Eye (tissue), 1 donor: ENCODE results near the gene LST1.
"Not testable (repeated sequence)": the region's sequence is repeated elsewhere in the genome, so short reads cannot be mapped to it uniquely, and the experiment has no call there.

Experiments
- DNase-seq: peaks from one replicate; pipeline ENCODE4 v3.0.0-alpha.2; 2015

Gene LST1

DNA sequence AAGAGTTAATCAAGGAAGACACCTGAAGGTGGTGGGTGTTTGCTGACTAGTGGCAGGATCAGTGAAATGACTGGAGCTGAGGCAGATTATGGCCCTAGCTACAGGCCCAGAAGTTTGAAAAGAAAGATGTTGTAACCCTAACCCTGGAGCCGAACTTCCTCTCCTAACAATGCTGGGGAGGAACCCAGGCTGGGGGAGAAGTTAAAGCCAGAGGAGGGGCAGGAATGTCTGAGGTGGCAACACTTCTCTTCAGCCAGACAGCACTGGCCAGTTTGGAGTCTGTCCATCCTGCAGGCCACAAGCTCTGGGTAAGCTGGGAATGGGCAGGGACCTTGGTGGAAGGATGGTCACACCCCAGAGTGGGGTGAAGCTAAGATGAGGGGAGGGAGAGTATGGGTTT, at the start of gene LST1:
LST1 (plus strand) TSS at position 270 of the 400 bp plus-strand sequence. CDS start 1,023 bp downstream, outside the sequence.
- no peak for DNase-seq

DNA sequence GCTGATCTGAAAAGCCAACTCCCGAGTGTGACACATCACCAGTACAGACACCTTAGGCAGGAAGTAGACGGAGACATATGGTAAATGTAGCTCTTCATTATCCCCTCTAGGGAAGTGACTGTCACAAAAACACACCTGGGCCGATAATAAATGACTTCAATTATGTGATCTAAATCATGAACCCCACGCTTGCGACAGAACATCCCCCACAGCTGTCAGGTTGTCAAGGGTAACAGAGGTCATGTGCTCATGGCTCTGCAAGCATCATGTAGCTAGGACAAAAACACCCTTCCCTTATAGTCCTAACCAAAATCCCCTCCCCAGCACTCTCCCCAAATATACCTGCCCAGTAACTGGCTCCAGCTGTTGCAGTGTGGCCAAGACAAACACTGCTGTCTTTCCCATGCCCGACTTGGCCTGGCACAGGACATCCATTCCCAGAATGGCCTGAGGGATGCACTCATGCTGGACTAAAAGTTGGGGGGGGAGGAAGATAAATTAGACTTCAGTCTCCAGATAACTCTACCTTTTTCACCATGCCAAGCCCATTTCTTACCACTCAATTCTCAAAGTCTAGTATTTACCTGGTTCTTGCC, 47.2 kb upstream of the LST1 start:
- no peak for DNase-seq

DNA sequence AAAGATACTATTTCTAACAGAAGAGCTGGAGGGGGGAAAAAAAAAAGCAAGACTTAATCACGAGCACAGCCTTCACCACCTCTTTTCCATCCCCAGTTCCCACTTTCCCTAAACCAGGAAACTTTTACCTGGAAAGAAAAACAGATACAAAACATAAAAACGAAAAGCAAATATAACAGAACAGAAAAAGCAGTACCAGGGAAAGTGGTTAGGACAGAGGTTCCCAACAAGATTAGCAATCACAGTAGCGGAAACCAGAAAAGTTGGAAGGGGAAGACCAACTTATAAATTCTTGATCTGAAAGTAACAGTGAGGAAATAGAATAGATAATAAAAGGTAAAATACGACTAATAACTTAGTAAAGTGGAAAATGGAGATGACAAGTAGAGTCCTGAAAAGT, 45.4 kb upstream of the LST1 start:
- no peak for DNase-seq

DNA sequence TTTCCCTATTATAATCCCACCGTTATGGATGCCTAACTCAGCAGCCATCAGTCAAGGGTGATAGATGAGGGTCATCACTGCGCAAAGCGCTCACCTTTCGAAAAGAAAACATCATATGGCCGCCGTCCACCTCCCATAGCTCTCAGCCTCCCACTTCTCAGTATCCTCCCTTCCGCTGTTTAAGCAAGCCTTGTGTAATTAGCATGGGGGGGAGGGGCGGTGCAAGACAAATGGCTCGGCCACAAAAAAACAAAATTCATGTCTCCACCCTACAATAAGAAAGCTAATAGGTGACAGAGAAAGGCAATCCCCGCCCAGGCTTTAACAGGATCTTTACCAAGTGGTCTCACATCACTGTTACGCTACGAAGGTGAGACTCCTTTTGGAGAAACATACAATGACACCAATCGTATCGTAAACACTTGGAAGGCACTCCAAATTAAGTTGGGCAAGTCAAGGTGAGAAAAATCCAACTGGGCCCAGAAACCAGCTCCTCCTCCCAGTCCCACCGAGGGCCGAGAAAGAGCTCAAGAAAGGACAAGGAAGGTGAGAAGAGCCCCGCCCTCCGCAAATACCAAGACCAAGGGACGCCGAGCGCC, 44.9 kb upstream of the LST1 start:
- DNase-seq, result no peak

DNA sequence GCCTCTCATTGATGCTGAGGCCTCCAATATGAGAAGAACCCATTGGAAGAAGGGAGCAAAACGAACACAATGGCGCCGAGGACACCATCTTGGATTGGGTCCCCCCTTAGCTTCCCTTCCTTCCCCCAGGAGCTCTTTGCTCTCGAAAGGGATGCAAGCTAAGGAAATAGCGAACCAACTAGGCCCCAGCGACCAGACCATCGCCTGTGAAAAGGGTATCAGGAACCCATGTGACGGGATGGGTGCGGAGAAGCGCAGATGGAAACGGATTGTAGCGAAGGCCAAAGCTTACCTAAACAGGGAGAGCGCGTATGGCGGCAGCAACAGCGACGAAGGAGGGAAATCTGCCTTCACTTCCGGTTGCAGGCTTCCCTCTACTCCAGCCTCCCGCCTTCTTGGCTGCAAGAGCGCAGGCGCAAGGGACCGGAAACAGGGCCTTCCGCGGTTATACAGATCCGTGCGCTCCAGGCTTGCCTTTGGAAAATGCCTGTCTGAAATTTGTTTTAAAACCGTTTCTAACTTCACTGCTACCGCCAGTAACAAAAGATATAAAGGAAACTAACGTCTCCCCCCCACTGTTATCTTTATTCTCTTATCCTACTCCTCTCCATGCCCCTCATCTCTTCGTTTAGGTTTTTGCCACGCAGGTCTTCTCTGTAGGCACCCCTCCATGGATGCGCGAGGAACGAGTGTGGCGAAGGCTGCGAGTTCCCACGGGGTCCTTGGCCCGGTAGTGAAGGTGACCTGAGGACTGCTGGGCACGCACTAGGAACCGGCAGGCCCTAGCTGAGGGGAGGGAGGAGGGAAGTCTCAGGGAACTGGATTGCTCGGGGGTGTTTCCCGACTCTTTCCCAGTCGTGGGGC, 44.2 kb upstream of the LST1 start, which contains the start of gene DDX39B:
DDX39B (minus strand) TSS at position 346 of the 864 bp plus-strand sequence. CDS start 1,471 bp downstream, outside the sequence.
- DNase-seq, result peak; percentile 99

DNA sequence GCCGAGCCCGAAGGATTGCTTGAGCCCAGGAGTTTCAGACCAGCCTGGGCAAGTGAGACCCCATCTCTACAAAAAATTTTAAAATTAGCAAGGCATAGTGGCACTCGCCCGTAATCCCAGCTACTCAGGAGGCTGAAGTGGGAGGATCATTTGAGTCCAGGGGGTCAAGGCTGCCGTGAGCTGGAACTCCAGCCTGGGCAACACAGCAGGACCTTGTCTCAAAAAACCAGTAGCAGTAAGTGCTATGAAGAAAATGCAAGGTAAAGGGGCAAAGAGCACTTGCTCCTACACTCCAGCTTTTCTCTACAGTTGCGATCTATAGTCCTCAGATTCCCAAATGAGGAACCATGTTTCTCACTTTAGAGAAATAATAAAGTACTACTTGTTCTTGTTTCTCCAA, 42.4 kb upstream of the LST1 start:
- DNase-seq, result no peak

DNA sequence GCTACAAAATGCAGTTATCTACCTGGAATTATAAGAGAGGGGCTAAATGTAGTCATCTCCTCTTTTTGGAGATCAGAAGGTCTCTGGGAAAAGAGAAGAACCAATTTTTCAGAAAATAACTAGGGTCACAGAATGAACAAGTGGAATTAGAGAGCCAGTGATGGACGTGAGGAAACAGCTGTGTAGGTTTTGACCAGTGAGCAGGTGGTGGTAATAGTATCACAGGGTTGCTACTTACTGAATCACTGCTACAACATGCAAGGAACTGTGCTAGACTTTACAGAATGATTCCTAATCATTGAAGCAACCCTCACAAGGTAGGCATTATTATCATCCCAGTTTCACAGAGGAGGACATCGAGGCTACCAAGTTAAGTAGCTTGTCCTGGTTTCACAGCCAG, 41.4 kb upstream of the LST1 start:
- no peak for DNase-seq

DNA sequence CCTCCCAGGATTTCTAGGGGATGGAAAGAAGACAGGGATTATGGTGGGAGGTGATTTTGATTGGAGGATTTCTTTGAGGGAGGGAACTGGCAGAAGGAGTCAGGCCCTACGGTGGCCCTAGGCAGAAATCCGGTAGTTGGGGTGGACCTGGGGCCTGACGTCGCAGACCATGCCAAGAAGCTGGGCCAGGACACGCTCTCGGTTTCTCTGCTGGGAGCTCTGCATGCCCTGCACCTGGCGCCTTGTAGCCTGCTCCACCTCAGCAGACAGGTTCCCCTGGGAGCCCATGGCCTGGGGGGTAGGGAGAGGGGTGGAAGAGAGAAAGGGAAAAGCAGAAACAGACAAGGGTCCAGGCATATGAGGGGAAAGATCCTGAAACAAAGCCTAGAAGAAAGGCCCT, 40.8 kb upstream of the LST1 start:
- DNase-seq, result no peak

DNA sequence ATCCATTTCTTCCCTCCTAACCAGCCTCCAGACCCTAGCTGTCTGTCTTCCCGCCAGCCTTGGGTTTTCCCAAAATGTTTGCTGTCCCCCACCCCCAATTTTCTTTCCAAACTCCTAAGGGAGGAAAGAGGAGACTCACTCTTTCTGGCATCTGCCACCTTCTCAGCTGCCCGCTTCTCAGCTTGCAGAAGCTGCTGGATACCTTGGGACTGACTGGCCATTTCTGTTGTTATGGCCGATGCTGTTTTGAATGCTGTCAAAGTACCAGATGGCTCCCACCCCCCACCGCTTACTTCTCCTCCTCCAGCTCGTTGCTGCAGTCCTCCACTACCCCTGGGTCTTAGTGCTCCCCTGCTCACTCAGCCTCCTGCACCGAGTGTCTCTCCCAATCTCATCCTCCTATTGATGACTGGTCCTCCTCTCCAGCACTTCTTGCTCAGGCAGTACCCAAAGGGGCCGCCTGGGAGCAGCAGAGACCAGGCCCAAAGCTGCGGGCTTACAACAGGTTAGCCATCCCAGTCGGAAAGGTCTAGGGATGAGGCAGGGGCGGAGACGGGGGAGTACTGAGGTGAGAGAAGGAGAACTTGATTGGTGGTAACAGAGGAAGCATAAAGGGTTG, 39.6 kb upstream of the LST1 start, which contains the start of gene ATP6V1G2:
ATP6V1G2 (minus strand) TSS at position 270 of the 619 bp plus-strand sequence; CDS start at position 221, 49 bp downstream.
- DNase-seq, result peak; percentile 97

DNA sequence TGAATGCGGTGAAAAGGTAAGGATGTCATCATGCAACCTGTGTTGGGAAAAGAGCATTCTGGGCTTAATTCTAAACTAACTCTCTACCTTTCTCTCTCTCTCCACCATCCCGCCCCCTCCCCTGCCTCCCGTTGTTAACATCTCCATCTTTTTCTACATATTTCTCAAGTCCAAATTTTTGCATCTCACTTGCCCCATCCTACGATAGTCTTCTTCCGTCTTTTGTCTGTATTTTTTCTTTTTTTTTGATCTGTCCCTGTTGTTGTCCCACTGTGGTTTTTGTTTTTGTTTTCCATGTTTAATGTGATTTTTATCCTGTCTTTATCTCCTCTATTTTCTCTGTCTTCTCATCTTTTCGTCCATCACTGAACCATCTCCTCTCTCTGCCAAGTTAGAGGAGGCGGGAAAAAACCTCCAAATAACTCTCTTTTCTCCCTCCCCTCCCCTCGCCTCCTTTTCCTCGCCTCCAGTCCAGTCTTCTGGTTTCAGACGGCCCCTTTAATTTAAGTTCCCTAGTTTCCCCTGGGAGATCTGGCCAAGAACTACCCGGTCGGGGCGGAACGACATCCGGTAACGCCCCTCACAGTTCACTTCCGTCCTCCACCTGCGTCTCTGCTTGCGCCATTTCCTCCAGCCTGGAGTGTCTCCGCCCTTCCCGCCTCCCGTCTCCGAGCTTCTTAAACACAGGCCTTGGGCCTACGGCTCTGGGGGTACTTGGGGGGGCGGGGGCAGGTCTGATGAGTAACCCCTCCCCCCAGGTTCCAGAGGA, 38.9 kb upstream of the LST1 start, which contains the start of gene NFKBIL1:
NFKBIL1 (plus strand) TSS at position 651 of the 769 bp plus-strand sequence; CDS start at position 738, 87 bp downstream.
- peak; percentile 97 for DNase-seq

DNA sequence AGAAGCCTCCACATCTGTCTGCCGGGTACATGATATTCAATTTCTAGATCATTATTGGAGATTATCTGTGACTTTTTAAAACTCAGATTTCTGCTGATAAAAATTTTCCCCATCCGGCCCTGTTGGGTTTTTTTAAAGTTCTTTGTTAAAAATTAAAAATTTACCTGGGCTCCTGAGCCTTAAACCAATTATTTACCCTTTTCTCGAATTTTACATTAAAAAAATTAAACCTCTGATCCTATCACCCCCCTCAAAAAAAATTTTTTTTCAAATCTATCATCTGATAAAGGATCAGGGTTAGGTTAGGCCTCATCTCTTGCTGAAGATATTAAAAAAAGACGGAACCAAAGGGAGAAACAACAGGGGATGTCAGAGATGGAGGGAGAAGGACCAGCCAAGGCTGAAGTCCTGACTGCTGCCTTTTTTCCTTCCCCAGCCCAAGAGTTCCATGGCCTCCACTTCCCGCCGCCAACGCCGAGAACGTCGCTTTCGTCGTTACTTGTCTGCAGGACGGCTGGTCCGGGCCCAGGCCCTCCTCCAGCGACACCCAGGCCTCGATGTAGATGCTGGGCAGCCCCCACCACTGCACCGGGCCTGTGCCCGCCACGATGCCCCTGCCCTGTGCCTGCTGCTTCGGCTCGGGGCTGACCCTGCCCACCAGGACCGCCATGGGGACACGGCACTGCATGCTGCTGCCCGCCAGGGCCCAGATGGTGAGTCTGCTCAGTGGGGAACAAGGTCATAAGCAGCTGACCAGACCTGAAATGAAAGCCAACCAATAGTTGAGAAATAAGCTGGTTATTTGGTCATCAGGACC, 38.1 kb upstream of the LST1 start:
- no peak for DNase-seq

DNA sequence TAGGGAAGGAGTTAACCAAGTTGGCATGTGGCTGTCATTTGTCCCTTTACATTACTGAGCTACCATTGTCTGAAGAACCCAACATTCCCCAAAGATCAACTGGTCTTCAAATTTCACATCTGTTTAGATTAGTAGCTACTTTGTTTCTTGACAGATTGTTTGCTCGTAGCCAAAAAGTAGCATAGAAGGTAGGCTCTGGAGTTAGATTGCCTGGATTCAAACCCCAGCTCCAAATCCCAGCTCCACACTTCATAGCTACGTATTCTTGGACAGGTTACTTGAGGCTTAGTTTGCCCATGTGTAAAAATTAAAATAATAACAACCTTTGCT, 37.6 kb upstream of the LST1 start:
- DNase-seq, result no peak

DNA sequence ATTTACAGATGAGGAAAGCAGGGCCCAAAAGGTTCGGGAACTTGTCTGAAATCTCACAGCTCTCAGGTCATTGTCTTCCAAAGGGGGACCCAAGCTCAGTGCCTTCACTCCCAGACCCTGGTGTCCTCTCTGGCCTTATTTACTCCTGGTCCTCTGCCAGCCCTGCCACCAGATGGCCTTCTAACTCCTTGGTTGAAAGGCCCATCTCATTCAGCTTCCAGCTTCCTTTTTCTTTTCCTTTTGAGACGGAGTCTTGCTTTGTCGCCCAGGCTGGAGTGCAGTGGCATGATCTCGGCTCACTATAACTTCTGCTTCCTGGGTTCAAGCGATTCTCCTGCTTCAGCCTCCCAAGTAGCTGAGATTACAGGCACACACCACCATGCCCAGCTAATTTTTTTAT, 34.7 kb upstream of the LST1 start:
- DNase-seq, result not testable (repeated sequence)

DNA sequence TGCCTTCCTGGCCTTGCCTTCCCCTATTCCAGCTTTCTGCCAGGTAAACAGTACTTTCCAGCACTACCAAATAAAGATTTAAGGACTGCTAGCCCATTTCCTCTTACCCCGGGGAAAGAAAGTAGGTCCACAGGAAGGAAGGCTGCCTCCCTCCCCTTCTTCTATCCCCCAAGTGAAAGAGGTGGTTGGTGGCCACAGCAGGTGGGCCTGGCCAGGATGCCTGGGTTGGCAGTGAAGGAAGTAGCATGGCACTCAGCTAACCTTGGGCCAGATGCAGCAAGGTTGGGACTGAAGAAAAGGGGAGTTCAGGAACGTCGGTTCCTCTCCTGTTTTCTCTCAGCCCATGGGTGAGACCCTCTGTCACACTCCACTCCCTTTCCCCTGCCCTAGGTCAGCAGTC, 29.8 kb upstream of the LST1 start:
- DNase-seq, result no peak

DNA sequence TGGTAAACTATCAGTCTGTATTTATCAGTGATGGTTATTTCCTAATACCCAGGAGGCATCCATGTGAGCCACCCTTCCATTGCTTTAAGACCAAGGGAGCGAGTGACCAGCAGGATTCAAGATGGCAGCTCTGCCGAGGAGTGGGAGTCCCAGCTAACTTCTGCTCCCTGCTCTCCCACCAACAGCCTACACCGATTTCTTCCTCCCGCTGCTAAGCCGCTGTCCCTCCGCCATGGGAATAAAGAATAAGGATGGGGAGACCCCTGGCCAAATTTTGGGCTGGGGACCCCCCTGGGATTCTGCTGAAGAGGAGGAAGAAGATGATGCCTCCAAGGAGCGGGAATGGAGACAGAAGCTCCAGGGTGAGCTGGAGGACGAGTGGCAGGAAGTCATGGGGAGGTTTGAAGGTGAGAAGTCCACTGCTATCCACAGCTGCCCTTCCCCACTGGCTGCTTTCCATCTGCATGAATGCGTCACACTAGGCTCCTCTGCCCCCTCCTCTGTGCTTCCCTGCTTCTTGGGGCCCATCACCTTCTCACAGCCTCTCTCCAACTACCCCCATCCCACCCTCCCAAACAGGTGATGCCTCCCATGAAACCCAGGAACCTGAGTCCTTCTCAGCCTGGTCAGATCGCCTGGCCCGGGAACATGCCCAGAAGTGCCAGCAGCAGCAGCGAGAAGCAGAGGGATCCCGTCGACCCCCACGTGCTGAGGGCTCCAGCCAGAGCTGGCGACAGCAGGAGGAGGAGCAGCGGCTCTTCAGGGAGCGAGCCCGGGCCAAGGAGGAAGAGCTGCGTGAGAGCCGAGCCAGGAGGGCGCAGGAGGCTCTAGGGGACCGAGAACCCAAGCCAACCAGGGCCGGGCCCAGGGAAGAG, 28.4 kb upstream of the LST1 start:
- no peak for DNase-seq

DNA sequence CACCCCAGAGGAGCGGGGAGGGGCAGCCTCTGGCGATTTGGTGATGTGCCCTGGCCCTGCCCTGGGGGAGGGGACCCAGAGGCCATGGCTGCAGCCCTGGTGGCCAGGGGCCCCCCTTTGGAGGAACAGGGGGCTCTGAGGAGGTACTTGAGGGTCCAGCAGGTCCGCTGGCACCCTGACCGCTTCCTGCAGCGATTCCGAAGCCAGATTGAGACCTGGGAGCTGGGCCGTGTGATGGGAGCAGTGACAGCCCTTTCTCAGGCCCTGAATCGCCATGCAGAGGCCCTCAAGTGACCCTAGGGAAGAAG, 27.8 kb upstream of the LST1 start:
- DNase-seq, result no peak

DNA sequence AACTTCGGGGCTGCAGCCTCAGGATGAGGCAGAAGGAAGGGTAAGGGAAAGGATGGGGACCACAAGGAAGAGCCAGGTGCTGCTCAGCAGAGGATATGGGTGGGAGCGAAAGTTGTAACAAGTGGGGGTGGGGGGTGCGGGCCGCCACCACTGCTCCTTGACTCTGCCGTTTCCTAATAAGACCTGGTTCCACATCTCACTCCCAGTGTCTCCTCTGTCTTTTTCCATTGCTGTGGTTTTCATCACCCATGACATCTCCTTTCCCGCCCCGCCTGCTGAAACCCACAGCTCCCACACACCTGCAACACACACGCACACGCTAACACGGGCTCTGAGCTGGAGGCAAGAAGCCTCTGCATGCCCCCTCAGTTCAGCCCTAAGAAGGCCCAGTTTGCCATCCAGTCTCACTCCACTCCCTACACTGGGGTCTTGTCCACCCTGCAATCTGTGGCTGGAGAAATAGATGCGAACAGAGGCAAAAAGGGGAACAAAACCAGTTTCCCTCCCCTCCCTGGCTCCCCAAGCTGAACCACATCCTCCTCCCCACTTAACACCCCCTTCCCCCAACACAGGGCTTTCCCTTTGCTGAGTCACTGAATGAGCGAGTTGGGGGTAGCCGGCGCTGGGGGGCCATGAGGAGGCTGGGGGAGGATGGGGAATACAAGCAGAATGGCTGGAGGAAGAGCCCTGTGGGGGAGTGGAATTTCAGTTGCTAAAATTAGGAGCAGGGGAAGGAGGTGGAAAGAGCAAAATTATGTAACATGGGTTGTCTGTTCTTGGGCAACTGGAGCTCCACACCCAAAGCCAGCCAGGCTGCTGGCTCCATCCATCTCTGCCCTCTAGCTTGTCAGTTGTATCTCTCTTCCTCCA, 27.2 kb upstream of the LST1 start:
- DNase-seq, result no peak

DNA sequence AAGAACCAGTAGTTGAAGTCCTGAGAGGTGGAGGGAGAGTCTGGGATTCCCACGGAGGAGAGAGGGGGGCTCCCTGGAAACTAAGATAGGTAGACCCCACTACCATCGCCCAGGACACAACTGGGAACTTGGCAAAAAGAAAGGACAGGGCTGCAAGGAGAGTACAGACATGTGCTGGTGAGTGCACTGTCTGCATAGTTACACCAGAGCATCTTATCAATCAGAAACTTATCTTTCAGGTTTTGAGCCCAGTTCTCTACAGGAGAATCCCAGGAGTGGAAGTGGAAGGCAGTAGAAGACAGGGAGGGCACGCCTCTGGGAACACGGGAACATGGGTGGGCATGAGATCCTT, 26.5 kb upstream of the LST1 start:
- DNase-seq, result no peak

DNA sequence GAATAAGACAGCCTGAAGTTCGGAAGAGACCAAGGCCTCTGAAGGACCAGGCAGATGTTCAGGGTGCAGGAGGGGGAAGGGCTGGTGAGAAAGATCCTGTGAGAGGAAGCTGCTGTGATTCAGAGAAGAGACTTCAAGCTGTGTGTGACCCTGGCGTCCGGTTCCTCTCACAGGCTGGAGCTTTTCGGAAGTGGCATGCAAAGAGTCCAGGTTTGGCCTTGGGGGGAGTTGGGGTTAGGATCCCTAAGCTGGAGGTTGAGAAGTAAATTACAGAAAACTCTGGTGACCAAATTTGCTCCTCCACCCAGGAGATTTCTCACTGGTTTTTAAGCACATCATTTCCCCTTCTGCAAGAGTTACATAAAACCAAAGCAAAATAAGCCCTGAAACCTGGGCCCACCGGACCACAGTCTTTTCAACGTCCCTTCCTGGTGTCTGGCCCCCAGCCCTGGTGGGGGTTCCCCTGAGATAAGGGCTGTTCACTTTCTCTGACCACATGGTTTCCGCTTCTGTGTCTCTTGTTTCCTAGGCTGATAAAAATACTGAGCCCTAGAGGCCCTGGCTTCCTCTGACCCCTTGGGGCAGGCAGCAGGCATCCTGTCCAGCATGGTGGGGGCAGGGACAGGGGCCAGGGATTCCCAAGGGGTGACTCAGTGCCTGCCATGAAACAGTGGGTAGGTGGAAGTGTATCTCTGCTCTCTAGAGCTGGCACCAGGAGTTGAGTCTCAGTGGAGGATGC, 25.9 kb upstream of the LST1 start:
- DNase-seq, result no peak
